GM08714 (cell line): ENCODE data around the gene ASCL5.
"Not testable (repeated sequence)": the region's sequence is repeated elsewhere in the genome, so short reads cannot be mapped to it uniquely, and the experiment has no call there.

ENCODE experiments used
- H3K4me3 ChIP-seq: fragments of 200-500 bp; sonication (Bioruptor generic); 2 replicates; pipeline ENCODE4 v1.5.1; 2014; ENCODE audit warnings: mild to moderate bottlenecking, low read length, inconsistent platforms
- ZNF274 ChIP-seq: IDR thresholded peaks from 2 replicates; pipeline ENCODE4 v1.6.1; 2012; ENCODE audit warnings: mild to moderate bottlenecking, low read depth, low read length

The ASCL5 gene

DNA sequence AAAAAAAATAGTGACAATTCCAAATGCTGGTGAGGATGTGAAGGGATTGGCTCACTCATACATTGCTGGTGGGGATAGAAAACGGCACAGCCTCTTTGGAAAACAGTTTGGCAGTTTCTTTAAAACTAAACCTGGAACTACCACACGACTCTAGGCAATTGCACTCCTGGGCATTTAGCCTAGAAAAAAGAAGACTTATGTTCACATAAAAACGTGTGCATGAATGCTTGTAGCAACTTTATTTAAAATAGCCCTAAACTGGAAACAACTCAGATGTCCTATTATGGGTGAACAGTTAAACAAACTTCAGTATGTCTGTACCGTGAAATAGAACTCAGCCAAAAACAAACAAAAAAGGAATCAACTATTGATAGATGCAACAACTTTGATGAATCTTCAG, 36.7 kb upstream of the ASCL5 start:
- H3K4me3 ChIP-seq = no peak overlapping the region
- TF ChIP-seq ZNF274 = no peak

DNA sequence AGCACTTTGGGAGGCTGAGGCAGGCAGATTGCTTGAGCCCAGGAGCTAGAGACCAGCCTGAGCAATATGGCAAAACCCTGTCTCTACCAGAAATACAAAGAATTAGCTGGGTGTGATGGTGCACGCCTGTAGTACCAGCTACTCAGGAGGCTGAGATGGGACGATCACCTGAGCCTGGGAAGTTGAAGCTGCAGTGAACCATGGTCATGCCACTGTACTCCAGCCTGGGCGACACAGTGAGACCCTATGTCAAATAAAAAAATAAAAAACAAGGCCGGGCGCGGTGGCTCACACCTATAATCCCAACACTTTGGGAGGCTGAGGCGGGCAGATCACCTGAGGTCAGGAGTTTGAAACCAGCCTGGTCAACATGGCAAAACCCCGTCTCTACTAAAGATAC, 36.1 kb upstream of the ASCL5 start:
- H3K4me3 ChIP-seq = not testable (repeated sequence)

DNA sequence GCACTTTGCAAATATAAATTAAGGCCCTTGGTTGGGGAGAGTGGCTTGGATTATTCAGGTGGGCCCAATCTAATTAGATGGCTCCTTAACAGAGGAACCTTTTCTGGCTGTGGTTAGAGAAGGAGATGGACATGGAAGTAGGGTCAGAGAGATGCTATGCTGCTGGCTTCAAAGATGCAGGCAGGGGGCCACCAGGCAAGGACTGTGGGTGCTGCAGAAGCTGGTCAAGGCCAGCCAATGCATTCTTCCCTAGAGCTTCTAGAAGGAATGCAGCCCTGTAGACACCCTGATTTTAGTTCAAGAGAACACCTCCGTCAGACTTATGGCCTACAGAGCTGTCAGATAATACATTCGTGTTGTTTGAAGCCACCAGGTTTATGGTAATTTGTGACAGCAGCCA, 31.0 kb upstream of the ASCL5 start:
- TF ChIP-seq ZNF274 = no peak
- H3K4me3 ChIP-seq = no peak overlapping the region

DNA sequence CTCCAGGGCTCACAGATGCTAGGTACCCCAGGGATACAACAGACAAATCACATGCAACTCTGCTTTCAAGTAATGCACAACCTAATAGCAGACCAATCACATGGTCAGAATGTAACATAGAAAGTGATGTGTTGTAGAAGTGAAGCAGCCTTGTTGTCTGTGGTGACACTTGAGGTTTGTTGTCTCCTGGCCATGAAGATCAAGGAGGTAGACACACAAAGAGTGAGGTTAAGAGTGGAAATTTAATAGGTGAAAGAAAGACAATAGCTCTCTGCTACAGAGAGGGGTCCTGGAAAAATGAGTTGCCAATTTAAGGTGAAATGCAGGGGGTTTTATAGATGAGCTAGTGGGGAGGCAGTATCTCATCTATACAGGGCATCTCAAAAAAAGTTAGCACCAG, 29.8 kb upstream of the ASCL5 start:
- TF ChIP-seq ZNF274 = no peak
- H3K4me3 ChIP-seq = no peak overlapping the region

DNA sequence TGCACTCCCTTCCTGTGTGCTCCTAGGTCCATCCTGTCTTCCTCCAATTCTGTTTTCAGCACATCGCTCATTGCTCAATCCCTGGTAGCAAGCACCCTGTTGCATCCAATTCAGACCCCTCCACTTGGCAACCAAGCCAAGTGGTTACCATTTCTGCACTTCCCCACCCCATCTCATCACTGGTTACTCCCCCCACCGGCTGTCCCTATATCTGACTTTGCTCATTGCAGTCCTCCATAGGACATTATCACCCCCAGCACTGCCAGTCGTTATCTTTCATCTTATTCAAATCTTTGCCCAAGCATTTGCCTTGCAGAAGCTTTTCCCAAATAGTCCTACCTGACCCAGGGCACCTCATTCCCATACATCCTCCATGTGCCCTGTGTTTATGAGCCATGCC, 29.4 kb upstream of the ASCL5 start:
- H3K4me3 ChIP-seq = no peak overlapping the region
- no peak for TF ChIP-seq ZNF274

DNA sequence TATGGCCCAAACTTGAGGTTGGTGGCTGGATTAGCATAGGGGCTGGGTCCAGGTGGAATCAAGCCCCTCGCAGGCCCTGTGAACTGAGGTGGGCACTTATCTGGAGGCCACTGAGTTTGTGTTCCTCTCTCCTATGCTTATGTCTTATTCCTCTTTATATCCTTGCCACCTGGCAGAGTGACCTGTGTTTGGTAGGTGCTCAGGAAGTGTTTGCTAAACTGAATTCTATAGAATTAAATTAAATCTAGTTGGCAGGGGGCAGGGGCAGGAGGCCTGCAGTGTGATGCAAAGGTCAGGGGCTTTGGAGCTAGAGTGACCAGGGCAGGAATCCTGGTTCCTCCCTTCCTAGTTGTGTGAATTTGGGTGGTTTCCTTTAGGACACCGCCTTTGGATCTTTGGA, 28.4 kb upstream of the ASCL5 start:
- TF ChIP-seq ZNF274 = no peak
- no peak overlapping the region for H3K4me3 ChIP-seq

DNA sequence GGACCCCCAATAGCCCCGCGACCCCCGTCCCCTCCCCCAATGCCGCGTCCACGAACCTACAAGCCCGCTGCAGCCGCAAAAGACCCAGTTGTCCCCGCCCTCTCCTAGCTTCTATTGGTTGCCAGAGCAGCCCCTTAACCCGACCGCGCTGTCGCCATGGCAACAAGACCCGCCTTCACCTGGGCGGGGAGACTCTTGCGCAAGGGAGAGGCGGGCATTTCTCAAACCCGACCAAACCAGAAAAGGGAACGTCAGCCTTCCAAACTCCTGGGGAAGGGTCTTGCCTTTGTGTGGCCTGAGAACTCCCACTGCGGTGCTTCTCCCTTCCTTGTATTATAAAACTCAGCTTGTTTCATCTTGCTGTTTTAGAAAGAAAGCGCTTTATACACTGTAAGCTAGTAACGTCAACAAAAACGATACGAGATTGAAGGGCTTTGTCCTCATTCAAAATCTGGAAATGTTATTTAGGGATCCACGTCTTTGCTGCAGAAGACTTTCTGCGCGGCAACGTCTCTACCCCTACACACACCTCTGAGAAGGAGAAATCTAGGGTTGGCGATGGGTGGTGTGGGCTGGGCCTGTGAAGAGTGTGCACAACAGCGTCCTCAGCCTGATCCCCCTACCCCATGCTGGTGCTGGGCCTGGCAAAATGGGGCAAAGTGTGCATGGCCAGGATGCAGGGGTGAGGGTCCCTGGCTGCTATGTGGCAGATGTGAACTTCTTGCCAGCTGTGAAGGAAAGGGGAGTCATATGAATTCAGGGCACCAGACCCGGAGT, 27.6 kb upstream of the ASCL5 start, which contains the start of gene TMEM9:
TSS of gene TMEM9 (minus strand) at position 86 of the 777 bp plus-strand sequence. CDS start 551 bp downstream, outside the sequence.
- TF ChIP-seq ZNF274 = no peak
- peak within 1 kb of the TSS; percentile 70 for H3K4me3 ChIP-seq

DNA sequence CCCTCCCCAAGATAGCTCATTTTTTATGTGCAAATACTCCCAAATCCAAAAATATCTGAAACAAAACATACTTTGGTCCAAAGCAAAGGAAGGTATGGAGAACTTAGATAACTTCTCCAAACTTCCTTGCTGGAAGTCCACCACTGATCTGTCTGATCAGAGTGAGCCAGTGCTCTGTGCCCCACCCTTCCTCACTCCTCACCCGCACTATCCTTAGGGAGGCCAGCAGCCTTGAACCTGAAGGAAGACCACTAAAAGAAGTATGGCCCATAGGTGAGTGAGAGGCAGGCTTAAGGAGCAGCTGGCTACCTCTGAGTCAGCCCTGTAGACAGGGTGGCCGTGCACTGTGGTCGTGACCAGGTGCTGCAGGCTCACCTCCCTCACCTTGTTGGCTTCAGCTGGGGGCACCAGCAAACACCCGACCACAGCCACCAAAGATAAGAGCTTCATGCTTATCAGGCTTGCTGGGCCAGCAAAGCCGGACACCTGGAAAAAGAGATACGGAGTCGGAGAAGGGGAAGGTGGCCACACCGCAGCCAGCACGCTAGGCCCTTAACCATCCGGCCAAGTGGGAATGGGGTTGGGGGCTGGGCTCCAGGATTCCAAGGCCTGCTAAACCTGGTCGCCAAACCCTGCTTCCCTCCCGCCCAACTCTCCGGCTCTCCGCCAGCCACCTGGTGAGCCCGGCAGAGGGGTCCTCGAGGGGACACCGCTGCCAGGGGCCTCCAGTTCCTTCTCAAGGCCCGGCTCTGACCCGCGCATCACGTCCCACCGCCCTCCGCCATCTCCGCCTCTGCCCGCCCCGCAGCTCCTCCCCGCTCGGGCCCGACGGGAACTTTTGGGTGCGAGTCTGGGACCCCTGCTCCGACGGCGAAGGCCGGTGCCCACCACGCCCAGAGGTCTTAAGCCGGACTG, 26.7 kb upstream of the ASCL5 start:
- TF ChIP-seq ZNF274 = no peak
- peak overlapping the region; percentile 70 for H3K4me3 ChIP-seq

DNA sequence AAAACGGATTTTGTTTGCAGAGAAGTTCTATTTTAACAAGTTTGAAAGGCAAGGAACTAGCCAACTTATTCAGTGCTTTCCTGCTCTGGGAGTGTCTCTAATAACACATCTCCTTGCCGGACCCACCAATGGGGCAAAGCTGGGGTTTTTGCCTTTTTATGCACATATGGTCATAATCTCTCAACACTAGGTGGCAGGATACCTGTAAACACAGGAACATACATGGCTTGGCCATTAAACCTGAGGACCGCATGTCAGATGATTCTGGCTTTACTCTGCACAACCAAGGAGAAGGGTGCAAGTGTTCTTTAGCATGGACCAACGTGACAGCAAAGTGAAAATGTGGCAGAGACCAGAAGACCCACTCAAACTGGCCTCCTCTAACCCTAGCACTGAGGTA, 22.4 kb upstream of the ASCL5 start:
- no peak overlapping the region for H3K4me3 ChIP-seq
- TF ChIP-seq ZNF274 = no peak

DNA sequence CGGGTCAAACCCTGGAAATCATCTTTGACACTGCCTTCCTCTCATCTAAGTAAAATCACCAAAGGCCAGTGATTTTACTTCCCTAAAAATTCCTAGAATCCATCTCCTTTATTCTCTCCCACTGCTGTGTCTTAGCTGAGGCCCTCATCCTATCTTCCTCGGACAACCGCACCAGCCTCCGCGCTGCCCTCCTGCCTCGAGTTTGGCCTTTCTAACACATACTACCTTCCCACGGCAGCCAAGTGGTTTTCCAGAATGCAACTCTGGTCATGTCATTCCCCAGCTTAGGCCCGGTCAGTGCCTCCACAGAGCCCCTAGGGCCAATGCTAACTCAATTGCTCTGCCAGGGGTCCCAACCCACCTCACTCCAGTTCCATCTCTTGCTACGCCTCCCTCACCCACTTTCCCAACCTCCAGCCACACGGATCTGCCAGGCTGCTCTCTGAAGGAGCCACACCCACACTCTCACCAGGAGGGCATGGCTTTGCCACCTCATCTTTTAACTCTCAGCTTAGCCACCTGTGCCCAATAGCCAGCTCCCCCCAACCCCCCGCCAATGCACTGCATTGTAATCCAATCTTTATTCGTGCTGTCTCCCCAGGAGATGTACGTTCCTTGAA, 20.5 kb upstream of the ASCL5 start:
- TF ChIP-seq ZNF274 = no peak
- no peak overlapping the region for H3K4me3 ChIP-seq

DNA sequence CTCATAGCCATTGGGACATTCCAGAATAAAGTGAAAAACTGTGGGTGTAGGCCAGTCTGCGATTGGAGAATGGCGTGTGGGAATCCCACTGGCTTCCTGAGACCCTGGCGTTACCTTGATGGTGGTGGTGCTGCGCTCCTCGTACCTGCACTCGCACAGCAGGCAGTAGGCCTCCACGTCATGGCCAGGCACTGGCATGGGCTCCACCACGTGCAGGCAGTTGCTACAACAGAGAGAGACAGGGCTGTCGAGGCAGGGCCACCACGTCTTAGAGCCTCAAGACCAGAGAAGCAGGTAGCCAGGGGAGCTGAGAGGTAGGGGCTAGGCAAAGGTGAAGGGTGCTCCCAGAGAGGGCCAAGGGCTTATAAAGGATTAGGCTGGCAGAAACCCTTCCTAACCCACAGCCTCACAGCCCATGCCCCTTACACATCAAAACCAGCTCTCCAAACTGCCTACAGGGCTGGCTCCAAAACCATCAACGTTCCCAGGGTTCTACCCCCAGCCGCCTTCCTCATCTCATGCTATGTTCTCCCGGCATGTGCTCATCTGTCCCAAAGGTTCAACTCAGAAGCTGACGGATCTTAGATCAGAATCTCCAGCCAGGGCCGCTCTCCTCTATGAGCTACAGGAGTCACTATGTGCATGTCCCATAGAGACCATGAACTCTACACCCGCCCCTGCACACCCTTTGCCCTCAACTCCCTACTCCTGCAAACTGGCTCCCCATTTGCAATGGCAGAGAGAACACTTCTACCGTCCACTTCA, 19.8 kb upstream of the ASCL5 start:
- TF ChIP-seq ZNF274 = no peak
- no peak overlapping the region for H3K4me3 ChIP-seq

DNA sequence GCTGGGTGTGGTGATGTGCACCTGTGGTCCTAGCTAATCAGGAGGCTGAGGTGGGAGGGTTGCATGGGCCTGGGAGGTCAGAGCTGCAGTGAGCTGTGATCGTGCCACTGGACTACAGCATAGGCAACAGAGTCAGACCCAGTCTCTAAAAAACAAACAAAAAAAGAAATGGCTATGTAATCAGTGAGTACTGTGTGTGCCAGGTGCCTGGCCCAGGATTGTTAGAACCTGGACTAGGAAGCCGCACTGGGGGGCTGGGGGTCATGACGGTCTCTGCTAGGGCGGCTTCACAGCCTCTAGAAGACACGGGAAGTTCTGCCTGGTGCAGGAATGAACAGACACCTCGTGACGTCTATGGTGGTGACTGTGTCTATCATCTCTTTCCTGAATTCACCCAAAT, 18.8 kb upstream of the ASCL5 start:
- no peak overlapping the region for H3K4me3 ChIP-seq
- no peak for TF ChIP-seq ZNF274

DNA sequence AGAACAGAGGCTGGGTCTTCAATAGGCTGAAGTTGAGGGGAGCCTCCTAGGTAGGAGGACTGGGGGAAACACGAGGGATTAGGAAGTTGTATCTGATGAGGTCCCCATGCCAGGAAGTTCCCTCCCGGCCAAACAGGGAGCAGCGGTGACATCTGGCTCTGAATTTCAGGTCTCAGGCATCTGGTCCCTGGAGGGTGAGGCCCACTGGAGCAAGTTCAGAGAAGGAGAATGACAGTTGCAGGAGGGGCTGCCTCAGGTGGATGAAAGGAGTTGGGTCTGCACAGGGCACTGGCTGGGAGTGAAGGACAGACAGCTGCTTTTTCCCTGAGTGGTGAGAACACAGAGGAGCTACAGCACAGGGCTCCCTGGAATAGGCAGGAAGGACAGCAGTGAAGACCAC, 18.1 kb upstream of the ASCL5 start:
- no peak overlapping the region for H3K4me3 ChIP-seq
- TF ChIP-seq ZNF274 = no peak

DNA sequence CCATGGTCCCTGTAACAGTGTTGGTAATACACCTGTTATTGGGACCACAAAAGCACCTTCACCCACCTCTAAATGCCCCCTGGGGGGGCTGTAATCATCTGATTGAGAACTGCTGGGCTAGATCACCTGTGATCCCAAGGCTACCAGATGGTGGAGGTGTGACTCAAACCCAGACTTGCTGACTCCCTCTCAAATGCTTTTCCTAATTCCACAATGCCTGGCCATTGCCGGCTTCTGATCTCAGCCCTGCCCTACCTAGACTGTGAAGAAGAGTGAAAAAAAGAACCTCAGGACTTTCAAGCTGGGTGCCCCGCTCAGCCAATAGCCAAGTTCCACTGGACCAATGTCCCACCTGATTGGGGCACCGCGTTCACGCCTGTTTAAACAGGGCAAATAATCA, 17.7 kb upstream of the ASCL5 start:
- H3K4me3 ChIP-seq = no peak overlapping the region
- TF ChIP-seq ZNF274 = no peak
